HEK293 (cell line): Measurements from ENCODE around the gene METTL1.

ENCODE experiments used
- CTCF ChIP-seq: fragments of 450-650 bp; formaldehyde crosslinking; IDR thresholded peaks from 2 replicates; pipeline ENCODE4 v1.5.1; 2016; ENCODE audit warnings: missing biosample characterization, missing genetic modification characterization
- MZF1 ChIP-seq: fragments of 450-650 bp; formaldehyde crosslinking; IDR thresholded peaks from 2 replicates; pipeline ENCODE4 v1.5.1; 2017; ENCODE audit warnings: missing biosample characterization, missing genetic modification characterization, borderline replicate concordance
- ZNF354C ChIP-seq: fragments of 450-650 bp; formaldehyde crosslinking; IDR thresholded peaks from 2 replicates; pipeline ENCODE4 v1.5.1; 2016; ENCODE audit warnings: missing biosample characterization, missing genetic modification characterization, low read depth, borderline replicate concordance

- TF ChIP-seq ZNF354C (tag by site-specific recombination) (no peak), MZF1 (tag by site-specific recombination) (no peak), CTCF (no peak)
Measured at GRCh38 chr12:57725851-57726150, 46.1 kb downstream of the METTL1 start.
